HL-60 (cell line): ENCODE measurements around the gene PCCB.

ENCODE experiments used
- CTCF ChIP-seq: IDR thresholded peaks from one replicate; pipeline ENCODE4 v1.5.1; 2011; ENCODE audit warnings: low read length, control low read depth, inconsistent platforms; ENCODE audit not compliant: insufficient read depth
- POLR2AphosphoS5 ChIP-seq: IDR thresholded peaks from 2 replicates; pipeline ENCODE4 v1.6.1; 2012; ENCODE audit warnings: low read depth
- REST ChIP-seq: IDR thresholded peaks from 2 replicates; pipeline ENCODE4 v1.6.1; 2012; ENCODE audit warnings: low read depth; ENCODE audit not compliant: insufficient replicate concordance

GRCh38 chr3:136305879-136306278, 55.7 kb downstream of the PCCB start:
- no peak for TF ChIP-seq CTCF
- TF ChIP-seq POLR2AphosphoS5, result no peak
- TF ChIP-seq REST, result no peak
